MCF 10A (cell line): ENCODE measurements around the gene TTLL9. TPM values are rescaled to one million over a fixed set of nuclear protein-coding genes. Genes with fewer than 3 reads are reported as not detected.

Experiments
- BruUV-seq: library from RNA; stranded (reverse); fragments of 400-500 nt; replicated peaks from 2 replicates; lab custom pipeline; 2021; lab: Mats Ljungman, UMichigan
- CTCF ChIA-PET: fragments of 300-600 bp; sonication (Branson Sonifier 250); formaldehyde crosslinking; extraction: SDS; loops from one replicate; lab custom pipeline; 2021; ENCODE audit warnings: antibody characterized with exemption, inconsistent platforms; lab: Yijun Ruan, JAX
- POLR2A ChIA-PET: fragments of 300-600, 350-650 bp; sonication (Branson Sonifier 250); formaldehyde crosslinking; extraction: SDS; loops from one replicate; lab custom pipeline; 2020; ENCODE audit warnings: antibody characterized with exemption, inconsistent platforms; lab: Yijun Ruan, JAX
- DNase-seq: peaks from one replicate; pipeline ENCODE4 v3.0.0-alpha.2; 2018; ENCODE audit not compliant: unreplicated experiment
- H3K27ac Mint-ChIP-seq: one replicate; pipeline ENCODE4 v1.8.0; 2022; ENCODE audit warnings: mild to moderate bottlenecking, low read depth, mixed read lengths; ENCODE audit not compliant: unreplicated experiment
- H3K27me3 Mint-ChIP-seq: one replicate; pipeline ENCODE4 v1.8.0; 2022; ENCODE audit warnings: mixed read lengths; ENCODE audit not compliant: insufficient read depth, unreplicated experiment
- H3K36me3 Mint-ChIP-seq: one replicate; pipeline ENCODE4 v1.8.0; 2022; ENCODE audit warnings: mild to moderate bottlenecking, moderate library complexity, mixed read lengths; ENCODE audit not compliant: insufficient read depth, unreplicated experiment
- H3K4me1 Mint-ChIP-seq: one replicate; pipeline ENCODE4 v1.8.0; 2022; ENCODE audit warnings: mixed read lengths; ENCODE audit not compliant: insufficient read depth, unreplicated experiment
- H3K4me3 Mint-ChIP-seq: one replicate; pipeline ENCODE4 v1.8.0; 2022; ENCODE audit warnings: mild to moderate bottlenecking, moderate library complexity, mixed read lengths; ENCODE audit not compliant: unreplicated experiment
- H3K9me3 Mint-ChIP-seq: one replicate; pipeline ENCODE4 v1.8.0; 2022; ENCODE audit warnings: mixed read lengths; ENCODE audit not compliant: unreplicated experiment
- CTCF ChIP-seq: fragments of 200-600 bp; IDR thresholded peaks from one replicate; pipeline ENCODE4 v1.8.0; 2022; ENCODE audit warnings: antibody characterized with exemption, mild to moderate bottlenecking; ENCODE audit not compliant: unreplicated experiment
- intact Hi-C: fragments of 100-400 bp; cut with micrococcal nuclease; formaldehyde crosslinking; loops from 2 replicates; pipeline ENCODE4 v1.14.1; 2022
- total RNA-seq: library from RNA; stranded (reverse); gene quantifications from 2 replicates; pipeline ENCODE4 v1.2.3, GENCODE V29; 2022

TTLL9 gene
- total RNA-seq, 1 experiment from 2014 or later: 0.19 TPM

GRCh38 chr20:31975874-31976273 lies 105.4 kb downstream of the TTLL9 start:
- Mint-ChIP-seq H3K36me3 (no peaks in the 10 kb centered on the region), H3K4me3 (no peak overlapping the region), H3K27ac (no peak overlapping the region), H3K27me3 (peaks cover 73% of the 10 kb centered on the region), H3K9me3 (no peaks in the 10 kb centered on the region), H3K4me1 (no peaks in the 10 kb centered on the region)
- TF ChIP-seq CTCF: no peak
- intact Hi-C loops: no loop called here
- no TSS peak for BruUV-seq
- ChIA-PET CTCF (interaction anchor here (0.6 to 2.6 kb wide), 7 partner anchors 24 to 129 kb away, joined by 3 to 12 read pairs (median 3); partner anchors contain the start of gene PDRG1), POLR2A (no interaction called here)
- no peak for DNase-seq

GRCh38 chr20:31977080-31977479 lies 106.6 kb downstream of the TTLL9 start:
- peaks cover 73% of the 10 kb centered on the region for H3K27me3 Mint-ChIP-seq
- no peak overlapping the region for H3K27ac Mint-ChIP-seq
- intact Hi-C loops: no loop called here
- no peak for DNase-seq
- no peak for TF ChIP-seq CTCF
- BruUV-seq: no TSS peak
- H3K4me3 Mint-ChIP-seq: no peak overlapping the region
- H3K36me3 Mint-ChIP-seq: no peaks in the 10 kb centered on the region
- H3K4me1 Mint-ChIP-seq: no peaks in the 10 kb centered on the region
- POLR2A ChIA-PET: no interaction called here
- H3K9me3 Mint-ChIP-seq: no peaks in the 10 kb centered on the region
- CTCF ChIA-PET: interaction anchor here (1.1 to 2.6 kb wide), 2 partner anchors 25 to 124 kb away, joined by 3 to 10 read pairs; partner anchors contain the start of gene PDRG1

- CTCF ChIA-PET: interaction anchor here (0.5 to 1.8 kb wide), 2 partner anchors 26 to 58 kb away, joined by 3 to 5 read pairs; no protein-coding TSS in a partner anchor
- TF ChIP-seq CTCF: no peak
- no TSS peak for BruUV-seq
- H3K27ac Mint-ChIP-seq: no peak overlapping the region
- POLR2A ChIA-PET: interaction anchor here (0.5 kb wide), 1 partner anchor 65 kb away, joined by 3 read pairs; no protein-coding TSS in a partner anchor
- H3K27me3 Mint-ChIP-seq: peaks cover 47% of the 10 kb centered on the region
- H3K4me1 Mint-ChIP-seq: no peaks in the 10 kb centered on the region
- H3K4me3 Mint-ChIP-seq: no peak overlapping the region
- no peaks in the 10 kb centered on the region for H3K9me3 Mint-ChIP-seq
- no peak for DNase-seq
- intact Hi-C loops: no loop called here
- no peaks in the 10 kb centered on the region for H3K36me3 Mint-ChIP-seq
Observed at GRCh38 chr20:31979713-31980426, 109.4 kb downstream of the TTLL9 start.

GRCh38 chr20:31981784-31982183 lies 111.3 kb downstream of the TTLL9 start:
- no peaks in the 10 kb centered on the region for H3K36me3 Mint-ChIP-seq
- no peak for DNase-seq
- H3K27me3 Mint-ChIP-seq: peaks cover 30% of the 10 kb centered on the region
- no peak for TF ChIP-seq CTCF
- POLR2A ChIA-PET: no interaction called here
- no peaks in the 10 kb centered on the region for H3K9me3 Mint-ChIP-seq
- intact Hi-C loops: no loop called here
- no peak overlapping the region for H3K27ac Mint-ChIP-seq
- no TSS peak for BruUV-seq
- CTCF ChIA-PET: no interaction called here
- H3K4me3 Mint-ChIP-seq: no peak overlapping the region
- H3K4me1 Mint-ChIP-seq: no peaks in the 10 kb centered on the region
